BJ (cell line): ENCODE data around the gene HABP2. TPM values are rescaled to one million over a fixed set of nuclear protein-coding genes. Genes with fewer than 3 reads are reported as not detected.

Source experiments
- CTCF ChIA-PET: fragments of 350-600 bp; formaldehyde crosslinking; extraction: SDS; loops from one replicate; lab custom pipeline; 2021; ENCODE audit warnings: antibody characterized with exemption, inconsistent platforms; lab: Yijun Ruan, JAX
- POLR2A ChIA-PET: fragments of 300-600 bp; sonication (Branson Sonifier 250); formaldehyde crosslinking; extraction: SDS; loops from one replicate; lab custom pipeline; 2021; ENCODE audit warnings: antibody characterized with exemption; lab: Charles Lee
- DNase-seq: peaks from one replicate; pipeline ENCODE4 v3.0.0-alpha.2; 2011; ENCODE audit warnings: low read depth
- H3K27me3 ChIP-seq: 2 replicates; pipeline ENCODE4 v1.6.0; 2011; ENCODE audit warnings: low read length; ENCODE audit not compliant: control insufficient read depth, insufficient read depth
- H3K36me3 ChIP-seq: 2 replicates; pipeline ENCODE4 v1.5.1; 2011; ENCODE audit warnings: low read length; ENCODE audit not compliant: control insufficient read depth, insufficient read depth
- H3K4me3 ChIP-seq: 2 replicates; pipeline ENCODE4 v1.5.1; 2011; ENCODE audit warnings: low read depth, mild to moderate bottlenecking, control low read depth, low read length
- CTCF ChIP-seq: IDR thresholded peaks from 2 replicates; pipeline ENCODE4 v1.5.1; 2011; ENCODE audit warnings: low read depth, mild to moderate bottlenecking, control low read depth, inconsistent platforms, low read length, moderate library complexity; ENCODE audit not compliant: insufficient read depth
- polyA plus RNA-seq: library from polyadenylated mRNA; depleted of rRNA; stranded (reverse); fragments of >200 nt; gene quantifications from 2 replicates; pipeline ENCODE4 v1.2.3, GENCODE V29; 2011

The HABP2 gene
- polyA plus RNA-seq, 1 experiment: 0.02 TPM

GRCh38 chr10:113518415-113518814 is 34.4 kb upstream of the HABP2 start:
- POLR2A ChIA-PET: no interaction called here
- H3K36me3 ChIP-seq: no peaks in the 10 kb centered on the region
- H3K4me3 ChIP-seq: no peak overlapping the region
- no peaks in the 10 kb centered on the region; the same call in 1 of the 2 replicates for H3K27me3 ChIP-seq
- no peak for TF ChIP-seq CTCF
- DNase-seq: no peak
- CTCF ChIA-PET: interaction anchor here (0.8 to 6.4 kb wide), 6 partner anchors 33 to 133 kb away, joined by 3 to 45 read pairs (median 4); no protein-coding TSS in a partner anchor

- ChIA-PET POLR2A (no interaction called here), CTCF (interaction anchor here (0.5 to 6.4 kb wide), 6 partner anchors 36 to 1046 kb away, joined by 3 to 45 read pairs (median 5); no protein-coding TSS in a partner anchor)
- no peaks in the 10 kb centered on the region; the same call in 1 of the 2 replicates for H3K27me3 ChIP-seq
- no peak for DNase-seq
- no peak for TF ChIP-seq CTCF
- H3K36me3 ChIP-seq: no peaks in the 10 kb centered on the region
- H3K4me3 ChIP-seq: no peak overlapping the region
Measured at GRCh38 chr10:113518816-113519591, 33.8 kb upstream of the HABP2 start.

- DNase-seq: no peak
- no peaks in the 10 kb centered on the region; the same call in 1 of the 2 replicates for H3K27me3 ChIP-seq
- ChIA-PET POLR2A (no interaction called here), CTCF (interaction anchor here (0.5 to 6.4 kb wide), 11 partner anchors 7 to 1047 kb away, joined by 3 to 45 read pairs (median 4); no protein-coding TSS in a partner anchor)
- TF ChIP-seq CTCF: no peak
- H3K36me3 ChIP-seq: no peaks in the 10 kb centered on the region
- no peak overlapping the region for H3K4me3 ChIP-seq
Measured at GRCh38 chr10:113519681-113520115, 33.2 kb upstream of the HABP2 start.

- POLR2A ChIA-PET: interaction anchor here (0.5 kb wide), 1 partner anchor 9 kb away, joined by 3 read pairs; no protein-coding TSS in a partner anchor
- Histone ChIP-seq H3K27me3 (no peaks in the 10 kb centered on the region; the same call in 1 of the 2 replicates), H3K36me3 (no peaks in the 10 kb centered on the region), H3K4me3 (no peak overlapping the region)
- TF ChIP-seq CTCF: no peak
- DNase-seq: no peak
- CTCF ChIA-PET: interaction anchor here (0.7 to 6.4 kb wide), 22 partner anchors 8 to 1048 kb away, joined by 3 to 45 read pairs (median 4); no protein-coding TSS in a partner anchor
Measured at GRCh38 chr10:113520261-113520660, 32.6 kb upstream of the HABP2 start.
